HG03521 (cell line): ENCODE results near the gene DYRK1A.

Experiments
- ATAC-seq: cut with Tn5 transposase; IDR thresholded peaks from one replicate; pipeline ENCODE4 v1.9.1; 2021; ENCODE audit warnings: mild to moderate bottlenecking, moderate library complexity; ENCODE audit not compliant: unreplicated experiment

The DYRK1A gene

DNA sequence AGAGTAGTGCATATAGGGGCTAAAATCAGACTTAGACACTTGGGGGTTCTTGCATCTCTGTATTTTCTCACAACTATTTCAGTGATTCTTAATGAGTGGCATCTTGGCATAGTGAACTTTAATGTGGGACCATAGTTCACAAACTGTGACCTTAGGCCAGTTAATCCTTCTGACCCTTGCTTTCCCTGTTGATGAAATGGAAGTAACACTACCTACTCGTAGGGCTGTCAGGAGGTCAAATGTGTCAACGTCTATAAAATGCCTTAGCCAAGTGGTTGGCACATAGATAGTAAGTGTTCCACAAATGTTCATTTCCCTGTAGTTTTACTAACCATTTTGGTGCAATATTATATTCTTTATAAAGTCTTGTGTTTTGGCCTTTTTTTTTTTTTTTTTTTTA, 49.4 kb downstream of the DYRK1A start:
- ATAC-seq: no peak

DNA sequence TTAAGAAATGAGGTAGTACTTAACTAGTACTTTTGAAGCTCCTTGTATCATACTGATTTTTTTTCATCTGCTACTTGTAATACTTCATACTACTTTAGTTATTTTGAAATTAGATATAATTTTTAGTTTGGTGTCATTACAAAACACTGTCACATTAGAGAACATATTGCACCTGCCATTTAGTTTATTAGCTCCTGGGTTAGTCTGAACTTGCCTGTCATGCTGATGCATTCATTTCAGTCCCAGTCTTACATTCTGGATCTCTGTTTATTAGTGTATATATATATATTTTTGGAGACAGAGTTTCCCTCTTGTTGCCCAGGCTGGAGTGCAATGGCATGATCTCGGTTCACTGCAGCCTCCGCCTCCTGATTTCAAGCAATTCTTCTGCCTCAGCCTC, 50.3 kb downstream of the DYRK1A start:
- no peak for ATAC-seq

DNA sequence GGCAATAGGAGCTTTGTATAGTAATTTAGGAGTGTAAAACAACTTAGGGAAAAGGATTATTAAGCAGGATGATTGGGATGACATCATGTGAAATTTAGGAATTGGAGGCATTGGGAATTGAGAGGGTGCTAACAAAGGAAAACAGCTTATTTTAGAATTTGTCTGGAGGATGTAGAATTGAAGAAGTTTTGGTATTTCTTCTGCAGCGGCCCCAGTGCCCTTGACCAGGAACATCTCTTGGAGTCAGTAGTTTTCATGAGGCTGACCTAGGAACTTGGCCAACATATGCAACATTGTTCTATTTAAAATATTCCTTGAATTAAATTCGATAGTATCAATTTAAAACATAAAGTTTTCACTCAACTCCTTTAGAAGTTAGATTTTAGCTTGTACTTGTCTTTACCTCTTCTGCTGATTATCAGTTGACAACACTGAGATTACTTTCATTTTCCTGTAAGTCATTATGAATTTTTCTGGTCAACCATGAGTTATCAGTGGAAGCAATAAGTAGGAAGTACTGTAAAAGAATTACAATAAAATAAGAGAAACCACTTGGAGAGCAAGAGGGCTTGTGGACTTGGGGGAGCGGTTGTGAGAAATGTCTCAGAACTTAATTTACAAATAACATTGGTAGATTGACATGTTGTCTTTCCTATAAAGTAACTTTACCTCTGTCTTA, 52.8 kb downstream of the DYRK1A start:
- no peak for ATAC-seq

DNA sequence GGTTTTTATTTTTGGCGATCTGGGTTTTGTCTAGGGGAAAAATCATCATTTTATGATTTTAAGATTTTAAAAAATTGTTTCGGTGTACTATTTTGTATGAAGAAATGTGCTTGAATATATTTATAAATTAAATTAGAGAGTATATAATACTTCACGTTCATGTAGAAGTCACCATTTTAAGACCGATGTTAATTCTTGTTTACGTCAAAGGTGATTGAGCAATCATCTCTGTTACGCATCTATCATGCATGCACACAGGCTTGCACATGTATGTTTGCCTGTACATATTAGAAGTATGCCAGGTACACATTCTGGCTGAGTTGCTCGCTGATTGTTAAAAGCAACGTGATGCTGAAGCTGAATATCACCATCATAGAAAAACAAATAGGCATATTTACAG, 54.7 kb downstream of the DYRK1A start:
- no peak for ATAC-seq

DNA sequence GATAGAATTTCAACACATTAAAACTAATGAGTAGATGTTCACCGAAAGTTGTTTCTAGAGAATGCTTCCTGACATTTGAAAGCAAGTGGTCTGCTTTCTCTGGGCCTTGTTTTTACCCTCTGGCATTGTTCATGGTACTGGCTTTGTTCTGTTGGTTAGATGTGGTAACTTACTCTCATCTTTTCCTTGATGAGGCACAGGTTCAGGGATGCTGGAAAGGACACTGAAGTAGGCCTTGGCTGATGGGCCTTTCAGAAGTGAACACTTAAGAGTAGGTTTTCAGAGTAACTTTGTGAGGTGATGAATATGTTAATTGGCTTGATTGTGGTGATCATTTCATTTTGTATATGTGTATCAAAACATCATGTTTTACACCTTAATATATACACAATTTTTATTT, 55.8 kb downstream of the DYRK1A start:
- ATAC-seq: no peak

DNA sequence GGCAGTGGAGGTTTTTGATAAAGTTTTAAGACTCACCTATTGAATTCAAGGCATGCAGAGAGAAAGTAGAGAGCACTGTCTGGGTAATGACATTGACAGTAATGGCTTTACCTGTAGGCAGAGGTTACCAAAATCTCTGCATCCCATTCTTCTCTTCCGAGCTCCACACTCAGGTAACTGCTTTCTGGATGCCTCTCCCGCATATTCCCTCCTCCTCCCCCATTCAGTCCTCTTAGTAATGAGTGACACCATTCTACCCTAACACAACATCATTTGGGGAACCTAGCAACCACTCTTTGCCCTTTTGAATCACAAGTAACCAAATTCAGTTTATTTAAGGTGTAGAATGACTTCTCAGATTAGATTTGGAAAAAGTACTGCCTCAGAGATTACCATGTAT, 56.5 kb downstream of the DYRK1A start:
- ATAC-seq: no peak

DNA sequence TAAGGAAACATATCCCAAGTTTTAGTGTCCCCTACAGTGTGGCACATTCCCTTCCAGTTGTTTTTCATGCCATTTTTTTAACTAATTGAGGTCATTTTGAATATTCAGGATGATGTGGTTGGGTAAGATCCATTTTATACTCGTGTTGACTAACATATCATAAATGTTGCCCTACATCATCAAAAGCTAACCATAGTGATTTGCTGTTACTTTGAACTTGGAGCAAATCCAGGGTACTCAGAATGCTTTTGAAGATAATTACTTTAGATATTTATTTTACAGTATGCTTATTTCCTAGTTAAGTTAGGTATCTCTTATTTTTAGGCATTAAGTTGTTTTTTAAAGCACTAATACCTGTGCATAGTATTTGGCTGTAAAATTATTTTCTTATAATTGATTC, 57.8 kb downstream of the DYRK1A start:
- ATAC-seq: no peak

DNA sequence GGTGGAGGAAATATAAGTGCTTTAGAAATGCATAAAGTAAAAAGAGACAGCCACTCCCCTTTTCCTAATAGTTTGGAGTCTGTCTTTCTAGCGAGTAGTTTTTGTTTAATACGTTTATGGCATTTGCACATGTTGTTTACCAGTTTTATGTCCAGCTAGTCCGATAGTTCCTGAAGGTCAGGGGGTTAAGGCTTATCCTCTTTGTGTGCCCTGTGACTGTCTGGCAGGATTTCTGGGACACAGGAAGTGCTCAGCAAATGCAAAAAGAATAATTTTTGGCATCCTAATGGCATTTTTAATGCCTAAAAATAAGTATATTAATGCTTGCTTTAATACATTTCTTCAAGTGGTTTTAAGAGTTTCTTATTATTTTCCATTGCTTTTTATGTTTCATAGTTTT, 58.4 kb downstream of the DYRK1A start:
- ATAC-seq: no peak

DNA sequence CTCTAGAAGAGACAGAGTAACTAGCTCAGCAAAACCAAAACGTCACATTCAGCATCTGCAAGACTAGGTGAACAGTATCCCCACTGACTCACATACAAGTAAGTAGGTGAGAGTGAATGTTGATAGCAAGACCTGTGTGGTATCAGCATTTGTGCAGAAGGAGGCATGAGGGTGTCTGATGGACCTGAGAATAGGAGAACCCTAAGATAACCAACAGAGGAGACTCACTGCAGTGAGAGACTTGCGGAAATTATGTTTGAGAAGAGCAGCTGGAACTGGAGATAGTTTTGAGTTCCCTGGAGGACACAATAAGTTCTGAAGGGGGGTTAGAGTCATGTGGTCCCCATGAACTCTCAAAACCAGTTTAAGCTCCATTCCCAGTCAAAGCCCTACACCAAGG, 59.1 kb downstream of the DYRK1A start:
- no peak for ATAC-seq

DNA sequence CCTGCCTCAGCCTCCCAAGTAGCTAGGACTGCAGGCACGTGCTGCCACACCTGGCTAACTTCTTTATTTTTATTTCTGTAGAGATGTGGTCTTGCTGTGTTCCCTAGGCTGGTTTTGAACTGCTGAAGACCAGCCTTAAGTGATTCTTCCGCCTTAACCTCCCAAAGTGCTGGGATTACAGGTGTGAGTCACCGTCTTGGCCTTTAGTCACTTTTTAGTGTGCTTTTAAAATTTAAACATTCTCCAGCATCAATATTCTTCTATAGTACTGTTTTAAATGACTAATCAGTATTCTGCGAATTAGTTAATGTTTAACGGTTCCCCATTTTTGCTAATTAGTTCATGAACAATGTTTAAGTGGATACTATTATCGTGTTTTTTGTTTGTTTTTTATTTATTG, 60.6 kb downstream of the DYRK1A start:
- ATAC-seq: no peak

DNA sequence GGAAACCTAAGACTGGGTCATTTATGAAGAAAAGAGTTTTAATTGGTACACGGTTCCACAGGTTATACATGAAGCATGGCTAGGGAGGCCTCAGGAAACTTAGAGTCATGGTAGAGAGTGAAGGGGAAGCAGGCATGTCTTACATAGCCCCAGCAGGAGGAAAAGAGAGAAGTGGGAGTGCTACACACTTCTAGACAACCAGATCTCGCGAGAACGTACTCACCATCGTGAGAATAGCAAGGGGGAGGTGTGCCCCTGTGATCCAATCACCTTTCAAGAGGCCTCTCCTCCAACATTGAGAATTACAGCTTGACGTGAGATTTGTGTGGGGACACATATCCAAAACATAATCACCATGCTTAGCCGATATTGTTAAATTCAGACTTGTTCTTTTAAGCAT, 62.8 kb downstream of the DYRK1A start:
- ATAC-seq: no peak

DNA sequence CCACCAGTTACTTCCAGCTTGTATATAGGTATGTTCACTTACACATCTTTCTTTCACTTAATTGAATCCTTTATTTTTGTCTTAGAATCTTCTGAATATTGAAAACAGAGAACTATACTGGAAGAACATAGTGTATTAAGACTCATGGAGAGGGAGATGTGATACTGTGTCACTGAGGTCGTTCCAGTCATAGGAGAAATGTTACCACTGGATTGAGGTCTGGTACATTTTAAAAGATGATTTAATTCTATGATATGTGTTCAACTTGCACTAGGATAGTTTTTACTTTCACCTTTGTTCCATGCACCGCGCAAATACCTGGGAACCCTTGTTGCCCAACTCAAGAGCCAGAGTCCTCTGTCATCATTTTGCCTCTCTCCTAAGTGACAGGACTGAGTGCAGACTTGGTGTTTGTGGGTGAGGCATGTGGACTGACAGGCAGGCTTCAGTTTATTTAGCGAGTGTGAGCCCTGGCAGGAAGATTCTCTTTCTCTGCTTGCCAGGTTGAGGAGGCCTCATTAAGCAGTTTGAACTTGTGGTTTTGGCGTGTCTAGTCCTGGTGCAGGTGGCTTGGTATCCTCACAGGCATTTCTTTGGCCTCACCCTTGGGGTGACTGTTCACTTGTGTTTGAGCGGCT, 63.7 kb downstream of the DYRK1A start:
- no peak for ATAC-seq

DNA sequence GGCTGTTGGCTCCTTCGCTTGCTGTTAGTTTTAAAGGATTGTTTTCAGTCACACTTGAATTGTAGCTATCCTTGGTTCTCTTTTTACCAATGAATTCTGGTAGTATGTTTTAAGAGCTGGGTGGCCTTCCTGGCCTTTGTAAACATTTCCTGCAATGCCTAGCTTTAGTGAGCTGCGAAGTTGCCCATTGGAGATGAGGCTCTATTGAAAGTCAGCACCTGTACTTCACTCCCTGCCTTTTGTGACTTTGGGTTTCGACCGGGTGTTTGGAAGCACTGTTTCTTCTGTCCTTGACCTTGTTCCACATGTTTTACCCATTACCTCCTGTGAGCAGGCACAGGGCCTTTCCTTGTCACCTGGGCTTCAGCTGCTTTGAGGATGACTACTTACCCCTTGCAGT, 64.7 kb downstream of the DYRK1A start:
- ATAC-seq: no peak

DNA sequence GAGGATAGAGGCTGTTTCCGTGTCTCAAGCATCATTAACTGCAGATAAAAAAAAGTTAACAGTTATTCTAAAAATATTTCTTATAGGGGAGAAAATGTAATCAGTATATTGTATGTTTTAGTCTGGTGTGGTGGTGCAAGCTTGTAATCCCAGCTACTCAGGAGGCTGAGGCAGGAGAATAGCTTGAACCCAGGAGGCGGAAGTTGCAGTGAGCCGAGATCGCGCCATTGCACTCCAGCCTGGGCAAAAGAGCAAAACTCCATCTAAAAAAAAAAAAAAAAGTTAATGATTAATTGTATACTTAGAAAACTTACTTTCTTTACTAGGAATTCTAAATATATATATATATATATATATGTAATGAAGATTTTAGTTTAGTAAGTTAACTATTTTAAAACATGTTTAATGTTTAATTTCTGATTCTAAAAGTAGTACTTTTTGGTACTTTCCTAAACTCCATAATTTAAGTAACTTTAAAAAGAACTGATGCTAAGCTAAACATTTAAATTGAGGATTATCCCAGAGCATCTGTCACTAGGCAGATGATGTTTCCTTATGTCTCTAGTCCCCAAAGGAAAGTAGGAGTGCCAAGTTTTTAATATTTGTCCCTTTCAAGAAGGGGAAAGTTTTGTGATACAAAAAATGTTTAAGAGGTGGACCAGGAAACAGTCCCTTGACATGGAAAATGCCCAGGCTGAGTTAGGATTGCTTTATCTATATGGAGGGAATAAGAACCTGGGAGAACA, 66.3 kb downstream of the DYRK1A start:
- no peak for ATAC-seq

DNA sequence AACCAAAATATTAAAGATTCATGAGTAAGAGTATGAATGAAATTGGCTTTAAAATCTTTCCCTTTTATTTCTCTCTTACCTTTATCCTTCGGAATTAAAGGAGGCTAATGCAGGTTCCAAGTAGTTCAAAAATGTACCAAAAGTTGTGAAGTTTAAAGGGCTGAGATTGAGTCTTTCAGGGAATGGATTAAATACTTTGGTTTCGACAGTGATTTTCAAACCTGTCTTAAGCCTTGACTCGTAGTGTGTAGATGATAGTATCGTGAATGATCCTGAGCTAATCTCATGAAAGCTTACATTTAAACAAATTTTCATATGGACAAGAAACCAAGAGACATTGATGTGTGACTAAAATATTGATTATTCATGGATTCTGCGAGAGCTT, 66.9 kb downstream of the DYRK1A start:
- ATAC-seq: no peak

DNA sequence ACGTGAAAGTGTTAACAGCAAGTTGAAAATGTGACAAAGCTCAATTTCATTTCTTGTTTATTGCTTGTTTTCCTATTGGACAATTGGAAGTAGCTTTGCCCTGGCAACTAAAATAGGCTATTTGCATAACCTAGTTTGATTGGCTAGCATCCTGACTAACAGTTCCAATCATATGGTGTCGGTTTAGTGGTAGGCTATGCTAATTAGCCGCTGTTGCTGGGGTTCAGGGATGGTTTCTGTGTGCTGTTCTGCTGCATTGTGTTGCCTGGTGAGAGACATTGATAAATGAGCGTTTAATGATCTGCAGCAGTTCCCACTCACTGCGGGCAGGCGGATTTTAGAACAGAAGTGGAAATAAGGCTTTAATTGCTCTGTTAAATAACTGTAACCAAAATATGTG, 68.5 kb downstream of the DYRK1A start:
- ATAC-seq: no peak

DNA sequence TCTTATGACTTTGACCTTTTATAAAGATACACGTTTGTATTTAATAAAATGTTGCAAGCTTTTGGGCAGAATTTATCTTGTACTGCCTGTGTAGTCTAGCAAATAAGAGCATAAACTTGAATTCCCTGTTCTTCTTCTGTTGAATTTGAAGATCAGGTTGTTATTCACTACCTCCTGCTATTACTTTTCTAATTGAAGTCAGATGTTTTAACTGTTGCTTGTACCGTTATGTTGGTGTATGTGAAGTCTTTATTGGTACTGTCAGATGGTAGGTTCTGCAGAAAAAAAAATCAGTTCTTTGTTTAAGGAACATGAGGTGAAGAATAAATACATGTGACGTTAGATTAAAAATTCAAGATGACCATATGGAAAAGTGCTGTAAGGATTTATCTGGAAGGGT, 69.1 kb downstream of the DYRK1A start:
- ATAC-seq: no peak

DNA sequence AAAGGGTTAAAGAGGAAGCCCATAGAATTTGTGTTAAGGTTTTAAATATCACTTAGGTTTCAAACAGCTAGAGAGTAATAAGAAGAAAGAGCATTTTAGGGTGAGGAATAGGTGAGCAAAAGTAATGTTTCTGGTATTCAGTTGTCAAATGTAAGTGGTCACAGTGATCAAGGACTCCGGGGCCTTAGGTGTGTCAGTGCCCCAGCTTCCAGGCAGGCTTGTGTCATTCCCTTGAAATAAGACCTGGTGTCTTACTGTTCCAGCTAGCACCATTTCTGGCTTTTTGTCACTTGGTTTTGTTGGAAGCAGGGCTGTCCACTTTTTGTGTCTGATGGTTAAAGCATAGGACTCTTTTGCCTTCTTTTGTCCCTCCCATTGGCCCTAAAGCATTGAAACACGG, 69.6 kb downstream of the DYRK1A start:
- no peak for ATAC-seq

DNA sequence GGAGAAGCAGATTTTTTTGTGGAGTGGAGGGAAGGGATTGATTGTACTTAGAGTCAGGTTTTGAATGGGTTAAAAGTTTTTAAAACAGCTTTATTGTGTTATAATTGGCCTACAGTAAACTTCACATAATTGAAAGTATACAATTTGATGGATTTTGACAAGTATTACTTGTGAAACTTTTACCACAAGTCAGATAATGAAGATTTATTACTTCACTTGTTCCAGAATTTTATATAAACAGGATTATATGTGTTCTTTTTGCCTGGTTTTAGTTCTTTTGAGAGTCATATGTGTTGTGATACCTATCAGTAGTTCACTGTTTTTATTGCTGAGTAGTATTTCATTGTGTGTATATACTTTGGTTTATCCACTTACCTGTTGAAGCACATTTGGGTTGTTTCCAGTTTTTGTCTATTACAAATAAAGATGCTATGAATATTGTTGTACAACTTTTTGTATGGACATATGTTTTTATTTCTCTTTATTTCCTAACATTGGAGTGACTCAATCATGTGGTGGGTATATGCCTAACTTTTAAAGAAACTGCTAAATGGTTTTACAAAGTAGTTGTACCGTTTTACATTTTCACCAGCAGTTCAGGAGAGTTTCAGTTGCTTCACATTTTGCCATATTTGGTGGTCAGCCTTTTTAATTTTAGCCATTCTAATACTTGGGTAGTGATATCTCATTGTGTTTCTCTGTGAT, 71.0 kb downstream of the DYRK1A start:
- ATAC-seq: no peak

DNA sequence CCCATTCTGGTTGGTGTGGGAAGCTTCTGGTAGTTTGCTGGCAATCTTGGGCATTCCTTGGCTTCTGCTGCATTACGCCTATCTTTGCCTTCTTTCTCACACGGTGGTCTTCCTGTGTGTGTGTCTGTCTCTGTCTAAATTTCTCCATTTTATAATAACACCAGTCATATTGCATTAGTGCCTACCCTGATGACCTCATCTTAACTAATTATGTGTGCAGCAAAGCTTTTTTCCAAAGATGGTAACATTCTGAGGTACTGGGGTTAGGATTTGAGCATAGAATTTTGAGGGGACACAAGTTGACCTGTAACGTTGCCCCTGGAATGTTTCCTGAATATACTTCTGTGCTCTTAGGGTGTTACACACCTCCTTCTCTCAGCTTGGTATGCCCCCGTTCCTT, 77.1 kb downstream of the DYRK1A start:
- ATAC-seq: no peak

DNA sequence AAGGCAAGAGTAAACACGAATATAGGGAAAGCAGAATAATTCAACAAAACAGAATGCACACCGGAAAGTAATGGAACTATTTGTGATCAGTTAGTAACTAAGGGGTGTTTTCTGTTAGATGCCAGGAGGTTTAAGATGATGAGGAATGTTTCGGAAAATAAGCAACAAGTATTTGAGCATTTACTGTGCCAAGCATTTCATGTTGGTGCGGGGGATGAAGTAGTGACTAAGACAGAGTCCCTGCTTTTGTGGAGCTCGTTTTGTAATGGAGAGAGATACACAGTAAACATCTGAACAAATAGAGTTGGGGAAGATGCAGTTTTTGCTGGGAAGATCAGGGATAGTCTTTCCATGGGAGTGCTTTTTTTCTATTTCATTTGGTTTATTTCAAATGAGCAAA, 78.7 kb downstream of the DYRK1A start:
- no peak for ATAC-seq

DNA sequence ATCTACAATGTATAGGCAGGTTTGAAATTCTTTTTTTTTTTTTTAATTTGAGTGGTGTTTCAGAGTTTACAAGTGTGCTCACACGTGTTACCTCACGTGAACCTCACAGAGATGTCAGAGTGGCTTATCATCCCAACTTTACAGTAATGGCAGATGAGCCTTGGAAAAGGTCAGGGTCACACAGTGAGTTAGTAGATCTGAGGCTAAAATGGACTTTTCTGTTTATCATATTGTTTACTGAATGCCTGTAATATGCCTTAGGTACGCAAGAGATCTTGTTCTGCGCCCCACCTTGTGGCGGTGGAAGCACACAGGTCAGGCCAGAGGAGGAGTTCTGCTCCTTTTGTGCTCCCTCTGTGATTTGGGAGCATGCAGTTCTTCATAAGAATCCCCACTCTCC, 80.0 kb downstream of the DYRK1A start:
- ATAC-seq: no peak
